Effector memory CD4-positive, alpha-beta T cell (primary cell): ENCODE results near the gene ANO3.

Experiments used
- DNase-seq, 3 donors: peaks; one replicate each; pipeline ENCODE4 v3.0.0-alpha.2; 2020
- H3K27ac ChIP-seq: 2 replicates; pipeline ENCODE4 v1.7.0; 2013; ENCODE audit warnings: mild to moderate bottlenecking, low read length, moderate library complexity; ENCODE audit not compliant: insufficient read depth, poor library complexity, severe bottlenecking
- H3K27me3 ChIP-seq: replicated peaks from 2 replicates; pipeline ENCODE4 v1.7.0; 2013; ENCODE audit warnings: mild to moderate bottlenecking, low read length; ENCODE audit not compliant: insufficient read depth, control insufficient read depth, poor library complexity, severe bottlenecking
- H3K36me3 ChIP-seq: 2 replicates; pipeline ENCODE4 v1.7.0; 2013; ENCODE audit warnings: mild to moderate bottlenecking, low read length, moderate library complexity; ENCODE audit not compliant: control insufficient read depth, insufficient read depth
- H3K4me1 ChIP-seq: 2 replicates; pipeline ENCODE4 v1.7.0; 2013; ENCODE audit warnings: low read length, mild to moderate bottlenecking; ENCODE audit not compliant: control insufficient read depth, insufficient read depth, poor library complexity, severe bottlenecking
- H3K4me3 ChIP-seq: 2 replicates; pipeline ENCODE4 v1.7.0; 2013; ENCODE audit warnings: low read length, low read depth, mild to moderate bottlenecking; ENCODE audit not compliant: insufficient read depth, poor library complexity, severe bottlenecking
- H3K9me3 ChIP-seq: 2 replicates; pipeline ENCODE4 v1.7.0; 2013; ENCODE audit warnings: mild to moderate bottlenecking, low read length, moderate library complexity; ENCODE audit not compliant: control insufficient read depth

Gene ANO3

DNA sequence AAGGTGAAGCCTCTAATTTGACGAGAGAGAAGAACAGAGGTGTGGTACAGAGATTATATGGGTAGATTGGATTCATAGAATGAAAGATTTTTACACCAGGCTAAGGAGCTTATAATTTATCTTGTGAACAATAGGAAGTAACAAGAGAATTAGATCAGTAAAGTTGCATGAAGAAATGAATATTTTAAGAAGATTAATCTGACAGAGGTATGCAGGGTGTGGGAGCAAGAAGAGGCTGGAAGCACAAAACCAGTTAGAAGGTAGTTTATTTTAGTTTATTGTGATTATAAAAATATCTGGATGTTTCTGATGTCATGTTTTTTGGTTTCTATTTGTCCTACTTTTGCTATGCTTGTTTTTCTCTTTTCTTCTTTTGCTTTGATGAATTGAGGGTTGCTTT lies 374.3 kb downstream of the ANO3 start:
- no peak for DNase-seq
- no peak overlapping the region for H3K27ac ChIP-seq
- no peaks in the 10 kb centered on the region for H3K4me1 ChIP-seq
- H3K27me3 ChIP-seq = no peaks in the 10 kb centered on the region
- no peaks in the 10 kb centered on the region for H3K9me3 ChIP-seq
- H3K4me3 ChIP-seq = no peak overlapping the region
- H3K36me3 ChIP-seq = no peaks in the 10 kb centered on the region

DNA sequence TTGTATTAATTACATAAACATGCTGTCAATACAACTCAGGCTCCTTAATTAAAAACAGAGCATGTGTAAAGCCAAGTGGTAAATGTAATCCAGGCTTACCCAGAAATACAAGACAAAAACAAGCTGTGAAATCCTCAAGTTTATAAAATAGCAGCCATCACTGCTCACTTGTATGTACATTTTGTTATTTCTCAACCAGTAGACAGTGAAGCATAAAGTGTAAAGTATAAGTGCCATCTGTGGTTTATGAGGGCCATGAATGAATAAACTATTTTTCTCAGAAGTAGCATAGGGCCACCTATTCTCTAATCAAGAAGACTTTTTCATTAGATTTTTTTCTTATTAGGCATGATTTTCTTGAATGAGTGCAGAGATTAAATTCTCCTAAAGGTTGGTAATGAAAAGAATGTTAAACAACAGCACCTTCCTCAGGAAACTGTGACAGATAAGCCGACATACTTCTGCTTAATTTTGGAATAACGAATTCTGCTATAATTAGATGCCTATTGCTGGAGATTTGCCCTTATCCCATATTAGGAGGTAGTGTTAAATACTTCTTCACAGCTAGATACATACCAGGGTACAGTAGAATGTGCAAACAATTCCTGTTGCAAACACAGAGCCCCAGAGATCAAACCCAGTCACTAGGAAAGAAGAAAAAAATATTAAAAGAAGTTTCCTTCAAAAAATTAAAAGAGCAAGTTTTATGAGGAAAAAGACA lies 377.0 kb downstream of the ANO3 start:
- no peak overlapping the region for H3K4me3 ChIP-seq
- H3K9me3 ChIP-seq = no peaks in the 10 kb centered on the region
- DNase-seq = no peak
- H3K4me1 ChIP-seq = no peaks in the 10 kb centered on the region
- no peak overlapping the region for H3K27ac ChIP-seq
- no peaks in the 10 kb centered on the region for H3K36me3 ChIP-seq
- H3K27me3 ChIP-seq = no peaks in the 10 kb centered on the region

DNA sequence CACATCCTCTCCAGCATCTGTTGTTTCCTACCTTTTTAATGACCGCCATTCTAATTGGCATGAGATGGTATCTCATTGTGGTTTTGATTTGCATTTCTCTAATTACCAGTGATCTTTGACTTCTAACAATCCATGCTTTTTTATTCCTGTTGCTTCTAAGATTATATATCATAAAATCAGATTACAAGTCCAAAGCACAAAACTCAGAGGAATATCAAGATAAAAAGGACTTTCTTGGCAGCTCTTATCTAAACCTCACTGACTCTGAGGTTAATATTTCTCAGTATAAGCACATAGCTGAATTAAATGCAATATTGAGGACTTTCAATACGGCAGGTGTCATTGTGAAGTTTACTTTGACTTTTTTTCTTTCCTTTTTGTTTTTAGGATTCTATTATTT lies 378.6 kb downstream of the ANO3 start:
- Histone ChIP-seq H3K9me3 (no peaks in the 10 kb centered on the region), H3K4me1 (no peaks in the 10 kb centered on the region), H3K27ac (no peak overlapping the region), H3K4me3 (no peak overlapping the region), H3K27me3 (no peaks in the 10 kb centered on the region), H3K36me3 (no peaks in the 10 kb centered on the region)
- no peak for DNase-seq

DNA sequence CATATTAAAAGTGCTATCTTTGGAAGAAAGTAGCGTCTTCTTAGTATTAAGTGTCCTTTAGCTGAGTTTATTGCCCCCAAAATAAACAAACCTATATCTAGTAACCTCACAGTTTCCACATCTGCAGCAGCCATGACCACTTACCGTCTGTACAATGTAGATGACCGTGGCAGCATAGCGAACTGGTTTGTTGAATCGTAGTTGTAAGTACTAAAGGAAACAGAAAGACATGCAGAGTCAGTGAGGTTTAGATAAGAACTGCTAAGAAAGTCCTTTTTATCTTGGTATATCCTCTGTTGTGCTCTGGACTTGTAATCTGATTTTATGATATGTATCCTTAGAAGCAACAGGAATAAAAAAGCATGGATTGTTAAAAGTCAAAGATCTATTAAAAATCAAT lies 380.6 kb downstream of the ANO3 start:
- H3K4me1 ChIP-seq = no peaks in the 10 kb centered on the region
- no peak overlapping the region for H3K4me3 ChIP-seq
- H3K9me3 ChIP-seq = no peaks in the 10 kb centered on the region
- no peak overlapping the region for H3K27ac ChIP-seq
- no peaks in the 10 kb centered on the region for H3K36me3 ChIP-seq
- DNase-seq = no peak
- no peaks in the 10 kb centered on the region for H3K27me3 ChIP-seq
